ENCODE measurements around the gene S100A7. TPM values are rescaled to one million over a fixed set of nuclear protein-coding genes. Genes with fewer than 3 reads are reported as not detected.

The S100A7 gene
- total RNA-seq, 1 donor from 2014 or later = not detected

- Mint-ChIP-seq H3K36me3 (ENCODE audit: unreplicated experiment) (no peaks in the 10 kb centered on the region), H3K27ac (ENCODE audit: unreplicated experiment) (no peak overlapping the region), H3K4me3 (ENCODE audit: unreplicated experiment) (no peak overlapping the region), H3K4me1 (ENCODE audit: low read depth, unreplicated experiment) (peaks cover 1% of the 10 kb centered on the region), H3K27me3 (ENCODE audit: unreplicated experiment) (peaks cover 7% of the 10 kb centered on the region), H3K9me3 (ENCODE audit: unreplicated experiment) (peaks cover 9% of the 10 kb centered on the region)
- no peak for TF ChIP-seq CTCF (IDR thresholded peaks at IDR 0.05; ENCODE audit: partially characterized antibody, unreplicated experiment)
- DNase-seq = no peak
These were observed 29.0 kb downstream of the S100A7 start for GRCh38 chr1:153431427-153431826.

- H3K4me3 Mint-ChIP-seq (ENCODE audit: unreplicated experiment) = no peak overlapping the region
- peaks cover 8% of the 10 kb centered on the region for H3K9me3 Mint-ChIP-seq (ENCODE audit: unreplicated experiment)
- DNase-seq = no peak
- H3K4me1 Mint-ChIP-seq (ENCODE audit: low read depth, unreplicated experiment) = peaks cover 1% of the 10 kb centered on the region
- no peaks in the 10 kb centered on the region for H3K36me3 Mint-ChIP-seq (ENCODE audit: unreplicated experiment)
- peaks cover 7% of the 10 kb centered on the region for H3K27me3 Mint-ChIP-seq (ENCODE audit: unreplicated experiment)
- TF ChIP-seq CTCF (IDR thresholded peaks at IDR 0.05; ENCODE audit: partially characterized antibody, unreplicated experiment) = no peak
- H3K27ac Mint-ChIP-seq (ENCODE audit: unreplicated experiment) = no peak overlapping the region
These were observed 29.4 kb downstream of the S100A7 start for GRCh38 chr1:153431002-153431401.

- peaks cover 1% of the 10 kb centered on the region for H3K4me1 Mint-ChIP-seq (ENCODE audit: low read depth, unreplicated experiment)
- no peak for TF ChIP-seq CTCF (IDR thresholded peaks at IDR 0.05; ENCODE audit: partially characterized antibody, unreplicated experiment)
- DNase-seq = no peak
- no peaks in the 10 kb centered on the region for H3K36me3 Mint-ChIP-seq (ENCODE audit: unreplicated experiment)
- H3K9me3 Mint-ChIP-seq (ENCODE audit: unreplicated experiment) = peaks cover 8% of the 10 kb centered on the region
- H3K27me3 Mint-ChIP-seq (ENCODE audit: unreplicated experiment) = peaks cover 7% of the 10 kb centered on the region
- H3K4me3 Mint-ChIP-seq (ENCODE audit: unreplicated experiment) = no peak overlapping the region
- no peak overlapping the region for H3K27ac Mint-ChIP-seq (ENCODE audit: unreplicated experiment)
These were observed 29.9 kb downstream of the S100A7 start for GRCh38 chr1:153430561-153430960.

GRCh38 chr1:153430166-153430553 is 30.3 kb downstream of the S100A7 start:
- no peak overlapping the region for H3K27ac Mint-ChIP-seq (ENCODE audit: unreplicated experiment)
- no peak for DNase-seq
- no peak for TF ChIP-seq CTCF (IDR thresholded peaks at IDR 0.05; ENCODE audit: partially characterized antibody, unreplicated experiment)

GRCh38 chr1:153429266-153430165 is 30.9 kb downstream of the S100A7 start:
- no peak for DNase-seq
- peaks cover 8% of the 10 kb centered on the region for H3K9me3 Mint-ChIP-seq (ENCODE audit: unreplicated experiment)
- no peaks in the 10 kb centered on the region for H3K36me3 Mint-ChIP-seq (ENCODE audit: unreplicated experiment)
- H3K27ac Mint-ChIP-seq (ENCODE audit: unreplicated experiment) = no peak overlapping the region
- H3K4me1 Mint-ChIP-seq (ENCODE audit: low read depth, unreplicated experiment) = peaks cover 1% of the 10 kb centered on the region
- peaks cover 9% of the 10 kb centered on the region for H3K27me3 Mint-ChIP-seq (ENCODE audit: unreplicated experiment)
- no peak for TF ChIP-seq CTCF (IDR thresholded peaks at IDR 0.05; ENCODE audit: partially characterized antibody, unreplicated experiment)
- no peak overlapping the region for H3K4me3 Mint-ChIP-seq (ENCODE audit: unreplicated experiment)

More at GRCh38 chr1:153430166-153430553, 30.3 kb downstream of the S100A7 start:
- Mint-ChIP-seq H3K27me3 (ENCODE audit: unreplicated experiment) (peaks cover 7% of the 10 kb centered on the region), H3K4me3 (ENCODE audit: unreplicated experiment) (no peak overlapping the region), H3K4me1 (ENCODE audit: low read depth, unreplicated experiment) (peaks cover 1% of the 10 kb centered on the region), H3K9me3 (ENCODE audit: unreplicated experiment) (peaks cover 8% of the 10 kb centered on the region), H3K36me3 (ENCODE audit: unreplicated experiment) (no peaks in the 10 kb centered on the region)
